Measurements from ENCODE around the gene SMAD3.

DNA sequence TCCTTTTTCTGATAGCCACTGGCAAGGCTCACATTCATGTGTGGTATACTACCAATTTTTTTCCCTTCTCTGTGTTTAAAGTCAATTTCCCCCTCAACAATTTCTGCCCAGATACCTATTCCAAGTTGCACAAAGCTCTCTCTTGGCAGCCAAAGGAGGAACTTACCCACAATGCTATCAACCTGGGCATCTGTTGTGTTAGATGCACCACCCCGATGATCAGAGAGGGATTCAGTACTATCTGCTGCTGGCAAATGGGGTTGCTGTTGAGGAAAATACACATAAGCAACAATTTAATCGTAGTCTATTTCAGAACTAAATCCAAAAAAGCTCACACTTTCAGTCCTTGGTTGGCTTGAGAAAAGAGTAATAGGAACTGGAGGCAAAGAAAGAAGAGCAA is 143.0 kb downstream of the SMAD3 start:
- TF ChIP-seq POLR2AphosphoS5 (IDR thresholded peaks at IDR 0.05; ENCODE audit: insufficient read depth in 1 of 2, low read depth in 1 of 2), result no peak
- TF ChIP-seq, protein P1, sequence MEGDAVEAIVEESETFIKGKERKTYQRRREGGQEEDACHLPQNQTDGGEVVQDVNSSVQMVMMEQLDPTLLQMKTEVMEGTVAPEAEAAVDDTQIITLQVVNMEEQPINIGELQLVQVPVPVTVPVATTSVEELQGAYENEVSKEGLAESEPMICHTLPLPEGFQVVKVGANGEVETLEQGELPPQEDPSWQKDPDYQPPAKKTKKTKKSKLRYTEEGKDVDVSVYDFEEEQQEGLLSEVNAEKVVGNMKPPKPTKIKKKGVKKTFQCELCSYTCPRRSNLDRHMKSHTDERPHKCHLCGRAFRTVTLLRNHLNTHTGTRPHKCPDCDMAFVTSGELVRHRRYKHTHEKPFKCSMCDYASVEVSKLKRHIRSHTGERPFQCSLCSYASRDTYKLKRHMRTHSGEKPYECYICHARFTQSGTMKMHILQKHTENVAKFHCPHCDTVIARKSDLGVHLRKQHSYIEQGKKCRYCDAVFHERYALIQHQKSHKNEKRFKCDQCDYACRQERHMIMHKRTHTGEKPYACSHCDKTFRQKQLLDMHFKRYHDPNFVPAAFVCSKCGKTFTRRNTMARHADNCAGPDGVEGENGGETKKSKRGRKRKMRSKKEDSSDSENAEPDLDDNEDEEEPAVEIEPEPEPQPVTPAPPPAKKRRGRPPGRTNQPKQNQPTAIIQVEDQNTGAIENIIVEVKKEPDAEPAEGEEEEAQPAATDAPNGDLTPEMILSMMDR (IDR thresholded peaks at IDR 0.05), result no peak
